Brain microvascular endothelial cell (primary cell): ENCODE results near the gene ELFN1.

Experiments
- DNase-seq: peaks from one replicate; pipeline ENCODE4 v3.0.0-alpha.2; 2020
- H3K27ac ChIP-seq: fragments of 250-450 bp; sonication (Bioruptor Pico); 2 replicates; pipeline ENCODE4 v1.5.1; 2020; ENCODE audit warnings: mild to moderate bottlenecking, moderate library complexity
- H3K27me3 ChIP-seq: fragments of 250-450 bp; sonication (Bioruptor Pico); replicated peaks from 2 replicates; pipeline ENCODE4 v1.5.1; 2020; ENCODE audit warnings: mild to moderate bottlenecking
- H3K36me3 ChIP-seq: fragments of 250-450 bp; sonication (Bioruptor Pico); replicated peaks from 2 replicates; pipeline ENCODE4 v1.5.1; 2020; ENCODE audit warnings: mild to moderate bottlenecking
- H3K4me3 ChIP-seq: 2 replicates; pipeline ENCODE4 v1.5.1; 2011; ENCODE audit warnings: low read depth, mild to moderate bottlenecking, control low read depth, low read length, moderate library complexity
- CTCF ChIP-seq: IDR thresholded peaks from 2 replicates; pipeline ENCODE4 v1.5.1; 2011; ENCODE audit warnings: low read depth, mild to moderate bottlenecking, moderate library complexity, low read length, control low read depth, inconsistent platforms; ENCODE audit errors: missing control alignments
- in situ Hi-C: cut with HindIII; loops from 2 replicates; pipeline ENCODE4 v1.10.0; 2017; ENCODE audit warnings: low sequenced_read_pairs, low pct_ligation_motif_present

The ELFN1 gene

GRCh38 chr7:1700536-1701333 is 30.7 kb downstream of the ELFN1 start:
- in situ Hi-C loops = no loop called here
- no peak for DNase-seq
- Histone ChIP-seq H3K36me3 (no peaks in the 10 kb centered on the region), H3K27ac (no peak overlapping the region), H3K27me3 (no peaks in the 10 kb centered on the region), H3K4me3 (no peak overlapping the region)
- no peak for TF ChIP-seq CTCF

GRCh38 chr7:1702652-1703051 is 32.6 kb downstream of the ELFN1 start:
- TF ChIP-seq CTCF = no peak
- no peaks in the 10 kb centered on the region for H3K27me3 ChIP-seq
- in situ Hi-C loops = no loop called here
- H3K4me3 ChIP-seq = no peak overlapping the region
- H3K36me3 ChIP-seq = no peaks in the 10 kb centered on the region
- H3K27ac ChIP-seq = no peak overlapping the region
- DNase-seq = no peak

- no peak for DNase-seq
- H3K27ac ChIP-seq = no peak overlapping the region
- no peaks in the 10 kb centered on the region for H3K36me3 ChIP-seq
- in situ Hi-C loops = no loop called here
- no peak for TF ChIP-seq CTCF
- no peaks in the 10 kb centered on the region for H3K27me3 ChIP-seq
- no peak overlapping the region for H3K4me3 ChIP-seq
Observed at GRCh38 chr7:1703441-1703840, 33.4 kb downstream of the ELFN1 start.

GRCh38 chr7:1703871-1704810 is 34.1 kb downstream of the ELFN1 start:
- in situ Hi-C loops = no loop called here

More at GRCh38 chr7:1703871-1704810, 34.1 kb downstream of the ELFN1 start:
- no peaks in the 10 kb centered on the region for H3K36me3 ChIP-seq
- no peak for TF ChIP-seq CTCF
- H3K27me3 ChIP-seq = no peaks in the 10 kb centered on the region
- DNase-seq = no peak
- no peak overlapping the region for H3K27ac ChIP-seq
- no peak overlapping the region for H3K4me3 ChIP-seq
